SIG-M5 treated with dmso at 0.1 percent for 504 hours (cell line): Measurements from ENCODE around the gene SPAG5.

Experiments used
- DNase-seq: peaks from one replicate; lab custom pipeline; 2025; ENCODE audit not compliant: unreplicated experiment; lab: John Stamatoyannopoulos, UW

The SPAG5 gene

DNA sequence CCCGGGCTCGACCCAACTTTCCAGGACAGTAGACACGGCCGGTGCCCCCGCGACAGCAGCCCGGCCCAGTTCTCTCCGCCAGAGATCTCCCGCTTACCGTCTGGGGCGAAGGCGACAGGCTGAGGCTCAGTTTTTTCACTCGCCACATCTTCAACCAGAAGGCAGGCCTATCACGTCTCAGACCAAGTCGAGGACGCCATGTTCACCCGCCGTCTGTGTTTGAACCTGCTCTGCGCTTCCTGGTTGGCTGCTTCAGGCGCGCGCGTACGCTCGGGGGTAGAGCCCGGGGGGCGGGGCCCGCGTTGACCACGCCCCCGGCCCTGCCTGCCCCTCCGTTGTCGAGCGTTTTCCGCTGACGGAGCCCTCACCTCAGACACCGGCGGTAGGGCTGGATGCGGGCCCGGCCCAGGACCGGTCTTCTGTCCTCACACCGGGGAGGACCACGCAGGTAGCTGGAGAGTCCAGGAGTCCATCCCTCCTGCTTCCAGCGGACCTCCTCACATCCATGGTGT, at the start of gene SPAG5:
Gene SPAG5 (minus strand): TSS at position 227 of the 512 bp plus-strand sequence. CDS start 79 bp downstream, at position 148.
- DNase-seq, result peak; percentile 91

GRCh38 chr17:28646039-28646754, 47.4 kb upstream of the SPAG5 start:
- DNase-seq, result no peak

GRCh38 chr17:28645576-28645939, 46.7 kb upstream of the SPAG5 start:
- no peak for DNase-seq

GRCh38 chr17:28644787-28645575, 46.2 kb upstream of the SPAG5 start, which contains the start of gene BLTP2:
Gene BLTP2, minus strand, starts transcription at chr17:28645158. Its CDS starts 102 bp downstream, at chr17:28645056.
- peak; percentile 94 for DNase-seq

DNA sequence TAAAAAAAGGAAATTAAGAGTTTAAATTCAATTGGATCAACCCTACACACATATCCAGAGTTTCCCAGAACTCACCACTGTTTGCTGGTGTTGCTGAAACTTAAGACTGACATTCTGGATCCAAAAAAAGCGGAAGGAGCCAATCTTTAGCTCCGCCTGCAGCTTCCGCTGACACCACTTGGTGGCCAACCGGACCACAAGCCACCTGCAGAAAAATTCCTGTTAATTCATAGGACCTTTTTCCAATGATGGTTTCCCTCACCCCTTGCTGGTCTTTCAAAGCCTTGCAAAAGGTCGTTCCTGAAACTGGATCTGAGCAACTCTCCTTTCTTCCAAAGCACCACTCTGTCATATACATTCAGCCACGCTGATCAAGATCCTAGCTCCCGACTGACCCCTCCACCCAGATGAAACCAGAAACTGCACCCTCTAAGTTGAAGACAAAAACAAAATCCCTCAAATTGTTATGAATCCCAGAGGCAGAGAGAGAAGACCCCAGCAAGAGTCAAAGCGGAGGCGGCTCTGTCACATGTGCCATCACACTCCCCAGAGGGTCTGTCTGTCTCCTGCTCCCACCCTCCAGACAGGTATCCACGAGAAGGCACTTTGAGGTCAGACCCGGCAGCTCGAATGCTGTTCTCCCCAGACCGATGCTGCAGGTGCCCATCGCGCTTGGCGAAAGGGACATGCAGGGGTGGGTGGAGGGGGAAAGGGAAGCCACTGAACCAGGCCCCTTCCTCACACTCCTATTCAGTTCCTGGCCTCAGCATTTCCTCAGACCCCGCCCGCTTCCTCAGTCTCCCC, 45.4 kb upstream of the SPAG5 start:
- peak; percentile 86 for DNase-seq

GRCh38 chr17:28641579-28641978, 42.8 kb upstream of the SPAG5 start:
- no peak for DNase-seq

GRCh38 chr17:28635506-28635905, 36.7 kb upstream of the SPAG5 start:
- no peak for DNase-seq

- DNase-seq, result peak; percentile 30
Measured at GRCh38 chr17:28634206-28634865, 35.5 kb upstream of the SPAG5 start.

DNA sequence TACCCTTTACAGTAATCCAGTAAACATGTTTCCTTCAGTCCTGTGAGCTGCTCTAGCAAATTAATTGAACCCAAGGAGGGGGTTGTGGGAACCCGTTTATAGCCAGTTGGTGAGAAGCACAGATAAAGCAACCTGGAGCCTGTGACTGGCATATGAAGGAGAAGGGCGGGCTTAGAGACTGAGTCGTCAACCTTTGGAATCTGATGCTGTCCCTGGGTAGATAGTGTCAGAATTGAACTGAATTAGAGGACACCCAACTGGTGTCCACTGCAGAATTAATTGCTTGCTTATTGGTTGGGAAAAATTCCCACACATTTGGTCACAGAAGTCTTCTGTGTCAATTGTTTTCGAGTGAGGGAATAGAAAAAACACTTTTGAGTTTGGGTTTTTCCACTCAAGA, 28.0 kb upstream of the SPAG5 start:
- no peak for DNase-seq

GRCh38 chr17:28624148-28624547, 25.3 kb upstream of the SPAG5 start:
- DNase-seq, result no peak

DNA sequence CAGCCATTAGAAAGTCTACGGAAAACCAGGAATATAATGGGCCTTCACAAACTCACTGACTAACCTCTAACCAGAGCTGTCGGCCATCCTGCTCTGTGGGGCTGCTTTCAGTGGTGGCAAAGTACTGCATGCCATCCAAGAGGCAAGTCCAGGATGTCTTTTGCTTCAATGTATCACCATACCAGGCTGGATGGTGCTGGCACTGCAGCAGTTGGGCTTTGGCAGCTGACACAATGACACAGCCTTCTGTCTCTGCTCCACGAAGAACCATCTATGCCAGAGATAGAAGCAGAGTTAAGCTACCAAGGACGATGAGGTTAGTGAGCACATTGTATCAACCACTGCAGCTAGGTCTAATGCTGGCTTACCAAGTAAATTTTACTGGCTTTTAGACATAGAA, 24.9 kb upstream of the SPAG5 start:
- DNase-seq, result no peak

DNA sequence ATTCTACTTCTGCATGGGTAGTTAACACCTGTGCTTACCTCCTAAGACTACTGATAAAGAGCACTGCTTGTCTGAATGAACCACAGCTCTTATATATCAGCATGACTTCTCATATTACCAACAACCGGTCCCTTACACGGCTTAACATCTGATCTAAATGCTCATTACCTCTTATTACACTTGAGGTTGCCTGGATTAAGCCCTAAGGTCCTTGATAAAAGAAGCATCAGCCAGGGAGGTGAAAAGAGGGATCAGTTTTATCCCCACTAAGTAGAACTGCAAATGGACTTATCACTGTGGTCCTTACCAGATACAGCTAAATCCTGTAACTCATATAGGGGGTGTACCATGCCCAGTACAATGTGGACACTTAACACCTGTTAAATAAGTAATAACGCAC, 23.4 kb upstream of the SPAG5 start:
- DNase-seq, result no peak

GRCh38 chr17:28620010-28620409, 21.2 kb upstream of the SPAG5 start:
- no peak for DNase-seq

DNA sequence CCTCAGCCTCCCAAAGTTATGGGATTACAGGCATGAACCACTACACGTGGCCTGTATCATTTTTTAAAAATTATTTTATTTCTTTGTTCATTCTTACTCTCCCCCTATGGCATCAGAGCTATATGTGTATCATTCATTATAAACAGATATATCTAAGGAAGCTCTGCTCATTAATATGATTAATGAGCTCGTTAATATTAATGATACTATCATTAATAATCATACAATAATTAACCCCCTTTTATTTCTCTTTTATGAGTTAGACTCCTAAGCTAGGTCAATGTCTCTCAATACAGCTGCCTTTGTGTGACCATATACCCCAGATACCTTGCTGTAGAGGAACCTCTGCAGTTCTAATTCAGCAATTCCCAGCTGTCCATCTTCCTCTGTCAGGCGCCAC, 19.6 kb upstream of the SPAG5 start:
- DNase-seq, result no peak

GRCh38 chr17:28616281-28616680, 17.5 kb upstream of the SPAG5 start:
- no peak for DNase-seq

GRCh38 chr17:28615260-28615940, 16.6 kb upstream of the SPAG5 start:
- DNase-seq, result peak; percentile 11

GRCh38 chr17:28613931-28614381, 15.1 kb upstream of the SPAG5 start, which contains the start of gene RSKR:
Gene RSKR, minus strand, starts transcription at chr17:28614185. Its CDS starts 24 bp downstream, at chr17:28614161.
- no peak for DNase-seq

- peak; percentile 46 for DNase-seq
Measured at GRCh38 chr17:28612936-28613872, 14.4 kb upstream of the SPAG5 start.

- DNase-seq, result no peak
Measured at GRCh38 chr17:28612531-28612930, 13.7 kb upstream of the SPAG5 start.
